Subcutaneous adipose tissue (tissue), 4 donors: Measurements from ENCODE around the gene KCNJ5. TPM values are rescaled to one million over a fixed set of nuclear protein-coding genes. Genes with fewer than 3 reads are reported as not detected.

ENCODE experiments used
- total RNA-seq, 4 donors: library from RNA; depleted of rRNA; stranded (reverse); fragments of >200 nt; gene quantifications; one replicate each; pipeline ENCODE4 v1.1.0, GENCODE V29; 2016
- TF ChIP-seq, protein P1 (sequence below): fragments of 450-650 bp; IDR thresholded peaks from one replicate; pipeline ENCODE4 v1.5.1; 2016; ENCODE audit warnings: low read depth, mild to moderate bottlenecking, control low read depth, antibody characterized with exemption, moderate library complexity

KCNJ5 gene
- total RNA-seq, 4 donors from 2014 or later = 1.8 to 12.2 (median 4.1) TPM

DNA sequence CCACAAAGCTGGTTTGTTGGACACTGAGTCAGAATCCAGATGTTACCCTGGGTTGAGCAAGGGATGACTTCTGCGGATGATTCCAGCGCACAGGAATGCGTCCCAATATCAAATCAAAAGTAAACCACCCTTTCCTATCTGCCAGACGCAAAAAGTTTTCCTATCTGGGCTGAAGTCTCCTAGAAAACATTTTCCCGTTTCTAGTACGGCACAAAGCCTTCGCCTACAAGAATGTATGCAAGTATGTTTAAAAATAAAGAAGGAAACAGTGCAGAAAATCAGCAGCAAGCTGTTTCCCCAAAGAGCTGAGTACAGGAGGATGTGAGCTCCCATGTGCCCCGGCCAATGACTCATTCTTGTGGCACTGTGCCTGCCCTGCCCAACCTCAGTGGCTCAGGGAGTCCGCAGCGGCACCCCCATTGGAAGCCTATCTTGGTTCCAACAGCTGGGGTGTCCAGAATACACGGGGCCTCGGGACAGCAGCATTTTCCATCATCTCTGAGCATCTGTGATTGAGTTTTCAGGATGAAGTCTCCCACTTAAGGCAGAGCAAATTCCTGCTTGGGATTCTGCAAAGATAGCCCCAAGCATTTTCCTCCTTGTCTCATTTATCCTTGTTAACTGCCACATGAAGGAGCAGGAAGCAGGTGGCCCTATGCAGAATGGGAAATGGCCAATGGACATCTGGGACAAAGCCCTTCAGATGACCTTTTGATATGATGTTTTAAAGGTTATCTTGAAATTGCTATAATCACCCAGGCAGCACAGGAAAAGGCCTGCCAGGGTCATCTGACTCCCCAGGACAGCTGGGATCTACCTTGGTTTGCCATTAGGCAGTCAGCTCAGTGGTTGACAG lies 17.5 kb downstream of the KCNJ5 start:
- TF ChIP-seq, protein P1, sequence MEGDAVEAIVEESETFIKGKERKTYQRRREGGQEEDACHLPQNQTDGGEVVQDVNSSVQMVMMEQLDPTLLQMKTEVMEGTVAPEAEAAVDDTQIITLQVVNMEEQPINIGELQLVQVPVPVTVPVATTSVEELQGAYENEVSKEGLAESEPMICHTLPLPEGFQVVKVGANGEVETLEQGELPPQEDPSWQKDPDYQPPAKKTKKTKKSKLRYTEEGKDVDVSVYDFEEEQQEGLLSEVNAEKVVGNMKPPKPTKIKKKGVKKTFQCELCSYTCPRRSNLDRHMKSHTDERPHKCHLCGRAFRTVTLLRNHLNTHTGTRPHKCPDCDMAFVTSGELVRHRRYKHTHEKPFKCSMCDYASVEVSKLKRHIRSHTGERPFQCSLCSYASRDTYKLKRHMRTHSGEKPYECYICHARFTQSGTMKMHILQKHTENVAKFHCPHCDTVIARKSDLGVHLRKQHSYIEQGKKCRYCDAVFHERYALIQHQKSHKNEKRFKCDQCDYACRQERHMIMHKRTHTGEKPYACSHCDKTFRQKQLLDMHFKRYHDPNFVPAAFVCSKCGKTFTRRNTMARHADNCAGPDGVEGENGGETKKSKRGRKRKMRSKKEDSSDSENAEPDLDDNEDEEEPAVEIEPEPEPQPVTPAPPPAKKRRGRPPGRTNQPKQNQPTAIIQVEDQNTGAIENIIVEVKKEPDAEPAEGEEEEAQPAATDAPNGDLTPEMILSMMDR = no peak

DNA sequence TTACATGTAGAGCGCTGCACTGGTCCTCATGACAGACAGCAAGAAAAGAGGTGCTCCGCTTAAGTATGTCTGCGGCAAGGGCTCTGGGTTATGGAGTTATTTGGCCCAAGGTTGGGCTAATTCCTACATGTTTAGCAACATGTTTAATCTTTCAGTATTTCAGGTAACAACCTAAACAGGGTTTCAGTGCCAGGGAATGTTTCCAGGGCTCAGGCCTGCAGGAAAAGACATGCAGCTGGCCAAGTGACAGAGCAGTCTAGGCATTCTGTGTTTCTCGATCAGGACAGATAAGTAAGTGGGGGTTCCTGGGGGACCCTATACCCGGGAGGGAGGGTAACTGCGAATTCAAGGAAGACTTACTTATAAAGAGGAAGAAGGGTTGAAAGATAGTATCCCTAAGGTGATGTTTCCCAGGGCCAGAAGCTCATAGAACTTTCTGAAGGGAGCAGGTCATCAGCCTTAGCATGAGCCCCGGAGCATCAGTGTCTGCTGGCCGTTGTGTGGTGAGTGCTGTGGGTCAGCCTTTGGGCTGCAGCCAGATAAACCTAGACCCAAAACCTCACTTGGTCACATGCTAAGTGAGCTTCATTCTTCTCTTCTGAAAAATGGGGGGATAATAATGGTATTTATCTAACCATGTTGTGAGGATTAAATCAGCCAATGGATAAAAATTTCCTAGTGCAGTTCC lies 18.4 kb downstream of the KCNJ5 start:
- TF ChIP-seq, protein P1 = no peak

DNA sequence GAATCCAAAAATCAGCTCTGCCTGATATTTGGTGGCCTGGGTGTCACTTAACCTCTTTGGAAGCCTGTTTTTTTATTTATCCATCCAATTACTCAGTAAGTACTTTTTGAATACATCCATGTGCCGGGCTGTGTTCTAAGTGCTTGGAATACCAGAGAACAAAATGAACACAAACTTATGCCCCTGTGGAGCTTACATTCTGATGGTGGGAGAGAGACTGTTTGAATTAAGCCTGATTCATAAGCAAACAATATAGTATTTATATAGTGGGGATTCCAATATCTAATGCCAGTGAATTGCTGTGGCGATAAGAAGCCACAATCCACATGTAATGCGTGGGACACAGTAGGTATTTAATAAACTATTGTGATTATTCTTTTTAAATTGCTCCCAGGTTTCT lies 19.4 kb downstream of the KCNJ5 start:
- TF ChIP-seq, protein P1 = no peak

DNA sequence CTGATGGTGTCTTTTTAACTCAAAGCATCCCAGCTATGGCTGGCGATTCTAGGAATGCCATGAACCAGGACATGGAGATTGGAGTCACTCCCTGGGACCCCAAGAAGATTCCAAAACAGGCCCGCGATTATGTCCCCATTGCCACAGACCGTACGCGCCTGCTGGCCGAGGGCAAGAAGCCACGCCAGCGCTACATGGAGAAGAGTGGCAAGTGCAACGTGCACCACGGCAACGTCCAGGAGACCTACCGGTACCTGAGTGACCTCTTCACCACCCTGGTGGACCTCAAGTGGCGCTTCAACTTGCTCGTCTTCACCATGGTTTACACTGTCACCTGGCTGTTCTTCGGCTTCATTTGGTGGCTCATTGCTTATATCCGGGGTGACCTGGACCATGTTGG lies 20.1 kb downstream of the KCNJ5 start:
- TF ChIP-seq, protein P1 = no peak

DNA sequence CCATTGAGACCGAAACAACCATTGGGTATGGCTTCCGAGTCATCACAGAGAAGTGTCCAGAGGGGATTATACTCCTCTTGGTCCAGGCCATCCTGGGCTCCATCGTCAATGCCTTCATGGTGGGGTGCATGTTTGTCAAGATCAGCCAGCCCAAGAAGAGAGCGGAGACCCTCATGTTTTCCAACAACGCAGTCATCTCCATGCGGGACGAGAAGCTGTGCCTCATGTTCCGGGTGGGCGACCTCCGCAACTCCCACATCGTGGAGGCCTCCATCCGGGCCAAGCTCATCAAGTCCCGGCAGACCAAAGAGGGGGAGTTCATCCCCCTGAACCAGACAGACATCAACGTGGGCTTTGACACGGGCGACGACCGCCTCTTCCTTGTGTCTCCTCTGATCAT lies 20.5 kb downstream of the KCNJ5 start:
- TF ChIP-seq, protein P1 = no peak

DNA sequence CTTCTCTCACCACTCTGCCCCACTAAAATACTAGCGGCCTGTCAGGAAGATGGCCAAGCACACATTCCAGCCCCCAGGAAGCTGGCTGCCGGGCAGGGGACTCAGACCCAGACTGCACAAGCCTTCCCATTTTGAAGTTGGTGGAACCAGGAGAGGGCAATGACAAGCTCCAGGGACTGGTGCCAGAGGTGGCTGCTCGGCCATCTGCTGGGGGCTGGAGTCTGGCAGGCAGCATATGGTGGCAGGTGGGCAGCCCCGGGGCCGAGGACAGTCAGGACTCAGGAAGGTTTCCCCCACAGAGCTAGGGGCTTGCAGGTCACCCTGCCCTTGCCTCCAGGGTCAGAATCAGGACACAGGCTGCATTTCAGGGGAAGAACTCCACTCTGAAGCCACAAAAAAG lies 22.6 kb downstream of the KCNJ5 start:
- TF ChIP-seq, protein P1 = no peak
